T-helper 1 cell treated with Interleukin-12 subunit alpha and Interleukin-12 subunit beta and Interleukin-4 antibody, amounts not matched to agents 30 μg/mL and 1 μg/mL, for 36 hours (primary cell): ENCODE data around the gene PEX14.

ENCODE experiments used
- H3K27ac Mint-ChIP-seq: one replicate; pipeline ENCODE4 v1.8.0; 2021; ENCODE audit warnings: mild to moderate bottlenecking, mixed read lengths
- H3K27me3 Mint-ChIP-seq: one replicate; pipeline ENCODE4 v1.8.0; 2021; ENCODE audit warnings: low read depth, mixed read lengths
- H3K36me3 Mint-ChIP-seq: one replicate; pipeline ENCODE4 v1.8.0; 2021; ENCODE audit warnings: low read depth, mixed read lengths
- H3K4me1 Mint-ChIP-seq: one replicate; pipeline ENCODE4 v1.8.0; 2021; ENCODE audit warnings: low read depth, mixed read lengths
- H3K4me3 Mint-ChIP-seq: one replicate; pipeline ENCODE4 v1.8.0; 2021; ENCODE audit warnings: mild to moderate bottlenecking, moderate library complexity, mixed read lengths
- H3K9me3 Mint-ChIP-seq: one replicate; pipeline ENCODE4 v1.8.0; 2021; ENCODE audit warnings: mixed read lengths

PEX14 gene

DNA sequence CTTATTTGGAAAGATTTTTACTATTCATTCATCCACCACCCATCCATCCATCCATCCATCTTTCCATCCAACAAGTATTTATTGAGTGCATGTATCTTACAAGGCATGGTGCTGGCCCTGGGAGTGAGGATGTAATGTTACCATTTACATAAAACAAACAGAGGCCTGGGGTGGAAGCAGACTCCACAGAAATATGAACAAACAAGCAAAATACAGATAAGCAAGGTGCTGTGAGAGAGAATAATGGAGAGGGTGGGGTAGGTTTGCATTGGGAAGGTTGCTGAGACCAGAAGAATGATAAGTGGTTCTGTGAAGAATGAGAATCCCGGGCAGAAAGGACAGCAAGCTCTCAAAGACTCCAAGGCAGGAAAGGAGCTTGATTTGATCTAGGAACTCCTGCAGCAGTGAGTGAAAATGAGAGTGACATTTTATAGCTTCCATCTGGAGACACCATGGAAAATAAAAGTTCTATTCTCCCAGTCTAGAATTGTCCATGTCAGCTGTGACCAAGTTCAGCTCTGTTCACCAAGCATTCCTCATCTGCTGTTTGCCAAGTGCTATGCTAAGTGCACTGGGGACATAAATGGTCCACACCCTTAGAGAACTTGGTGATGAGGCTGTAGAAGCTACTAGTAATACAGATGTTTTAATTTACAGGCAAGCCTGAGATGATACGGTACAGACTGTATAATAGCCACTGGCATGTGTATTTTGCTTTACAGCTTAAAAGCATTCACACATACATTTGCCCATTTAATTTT is 75.3 kb downstream of the PEX14 start:
- Mint-ChIP-seq H3K4me3 (no peak overlapping the region), H3K27me3 (no peaks in the 10 kb centered on the region), H3K36me3 (no peaks in the 10 kb centered on the region), H3K27ac (no peak overlapping the region), H3K9me3 (no peaks in the 10 kb centered on the region), H3K4me1 (peaks cover 8% of the 10 kb centered on the region)

DNA sequence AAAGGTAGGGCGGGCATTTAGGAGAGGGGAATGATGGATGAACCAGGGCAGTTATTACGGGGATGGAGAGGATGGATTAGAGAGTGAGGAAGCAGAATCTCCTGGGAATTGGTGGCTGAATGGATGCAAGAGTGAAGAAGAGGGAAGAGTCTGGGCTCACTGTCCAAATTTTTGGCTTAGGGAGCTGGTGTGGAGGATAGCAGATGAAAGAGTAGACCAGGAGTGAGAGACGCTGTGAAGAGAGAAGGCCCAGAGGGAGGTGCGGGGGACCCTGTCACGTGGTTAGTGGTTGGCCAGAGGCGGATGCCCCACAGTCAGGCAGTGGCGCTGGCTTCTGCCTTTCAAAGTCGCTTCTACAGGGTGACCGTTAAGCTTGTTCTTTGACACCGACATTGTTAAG is 78.4 kb downstream of the PEX14 start:
- no peak overlapping the region for H3K4me3 Mint-ChIP-seq

DNA sequence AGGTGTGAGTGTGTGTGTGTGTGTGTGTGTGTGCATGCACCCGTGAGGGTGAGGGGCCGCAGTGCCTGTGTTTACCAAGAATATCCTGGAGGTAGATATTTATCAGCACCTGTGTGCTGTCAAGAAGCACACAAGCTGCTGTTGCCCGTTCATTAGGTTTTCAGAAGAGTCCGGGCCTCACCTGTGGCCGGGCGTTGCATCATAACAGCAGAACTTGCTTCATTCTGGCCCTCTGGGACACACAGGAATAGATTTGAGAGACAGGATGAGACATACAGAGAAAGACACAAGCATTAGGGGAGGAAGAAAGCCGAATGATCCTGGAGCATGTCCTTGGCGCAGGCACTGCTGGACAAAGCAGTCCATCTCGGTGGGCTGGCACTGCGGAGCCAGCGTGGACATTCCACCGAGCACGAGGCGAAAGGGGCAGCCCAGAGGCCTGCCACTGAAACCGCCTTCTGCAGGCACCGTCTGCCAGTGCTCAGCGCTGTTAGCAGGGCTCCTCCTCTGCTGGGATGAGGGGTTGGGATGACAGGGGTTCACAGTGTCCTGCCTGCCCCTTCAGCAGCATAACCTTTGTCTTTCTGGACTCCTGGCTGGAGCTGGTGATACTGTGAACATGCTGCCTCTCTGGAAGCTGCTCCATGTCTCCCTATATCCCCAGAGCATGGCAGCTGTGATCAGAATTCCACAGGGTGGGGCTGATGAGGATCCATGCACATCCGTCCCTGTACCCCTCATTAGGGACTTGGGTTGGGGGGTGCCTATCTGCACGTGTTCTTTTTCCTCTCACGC is 81.1 kb downstream of the PEX14 start:
- no peak overlapping the region for H3K4me3 Mint-ChIP-seq
- H3K27ac Mint-ChIP-seq: no peak overlapping the region
- H3K36me3 Mint-ChIP-seq: no peaks in the 10 kb centered on the region
- no peaks in the 10 kb centered on the region for H3K27me3 Mint-ChIP-seq
- H3K4me1 Mint-ChIP-seq: no peaks in the 10 kb centered on the region
- H3K9me3 Mint-ChIP-seq: no peaks in the 10 kb centered on the region

More for the DNA sequence above, 78.4 kb downstream of the PEX14 start:
- Mint-ChIP-seq H3K27ac (no peak overlapping the region), H3K36me3 (no peaks in the 10 kb centered on the region), H3K27me3 (no peaks in the 10 kb centered on the region), H3K9me3 (no peaks in the 10 kb centered on the region), H3K4me1 (peaks cover 5% of the 10 kb centered on the region)

DNA sequence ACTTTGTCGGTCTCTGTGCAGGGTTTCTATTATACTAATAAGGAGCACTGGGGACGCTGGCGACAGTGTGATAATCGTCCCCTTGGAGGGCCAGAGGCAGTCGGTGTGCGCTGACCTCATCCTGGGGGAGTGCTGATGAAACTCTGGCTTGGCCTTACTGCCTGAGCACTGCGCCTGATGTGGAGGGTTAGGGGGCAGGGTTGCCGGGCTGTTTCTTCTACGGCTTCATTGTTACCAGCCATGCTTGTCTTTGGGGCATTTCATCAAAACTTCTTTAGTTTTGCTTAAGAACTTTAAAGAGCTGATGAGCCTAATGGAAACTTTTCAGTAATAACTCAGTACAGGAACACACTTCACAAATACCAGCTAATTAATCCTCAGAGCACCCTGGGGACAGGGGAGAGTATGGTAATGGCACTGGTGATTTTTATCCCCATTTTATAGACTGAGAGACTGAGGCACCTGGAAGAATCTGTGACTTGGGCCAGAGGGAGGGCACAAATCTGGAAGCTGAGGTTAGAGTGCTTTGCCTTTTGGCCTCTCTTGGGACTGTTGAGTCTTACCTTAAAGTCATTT is 81.8 kb downstream of the PEX14 start:
- Mint-ChIP-seq H3K36me3 (no peaks in the 10 kb centered on the region), H3K4me1 (no peaks in the 10 kb centered on the region), H3K9me3 (no peaks in the 10 kb centered on the region), H3K4me3 (no peak overlapping the region), H3K27me3 (no peaks in the 10 kb centered on the region), H3K27ac (no peak overlapping the region)

DNA sequence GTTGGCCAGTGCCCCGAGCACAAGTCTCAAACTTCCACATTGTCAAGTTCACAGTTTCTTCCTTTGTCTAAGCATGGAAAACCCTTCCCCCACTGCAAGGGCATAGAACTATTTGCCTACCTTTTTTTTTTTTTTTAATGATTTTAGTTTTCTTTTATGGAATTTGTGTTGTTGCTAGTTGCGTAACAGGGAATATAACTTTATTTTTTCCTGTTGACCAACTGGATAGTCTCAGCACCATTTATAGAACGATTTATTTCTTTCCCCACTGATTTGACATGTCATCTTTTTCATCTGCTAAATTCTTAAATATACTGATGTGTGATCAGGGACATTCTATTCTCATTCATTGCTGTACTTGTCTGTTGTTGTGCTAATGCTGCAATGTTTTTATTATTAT is 83.0 kb downstream of the PEX14 start:
- H3K9me3 Mint-ChIP-seq: no peaks in the 10 kb centered on the region
- no peaks in the 10 kb centered on the region for H3K27me3 Mint-ChIP-seq
- no peak overlapping the region for H3K4me3 Mint-ChIP-seq
- H3K4me1 Mint-ChIP-seq: no peaks in the 10 kb centered on the region
- peaks cover 5% of the 10 kb centered on the region for H3K36me3 Mint-ChIP-seq
- no peak overlapping the region for H3K27ac Mint-ChIP-seq

DNA sequence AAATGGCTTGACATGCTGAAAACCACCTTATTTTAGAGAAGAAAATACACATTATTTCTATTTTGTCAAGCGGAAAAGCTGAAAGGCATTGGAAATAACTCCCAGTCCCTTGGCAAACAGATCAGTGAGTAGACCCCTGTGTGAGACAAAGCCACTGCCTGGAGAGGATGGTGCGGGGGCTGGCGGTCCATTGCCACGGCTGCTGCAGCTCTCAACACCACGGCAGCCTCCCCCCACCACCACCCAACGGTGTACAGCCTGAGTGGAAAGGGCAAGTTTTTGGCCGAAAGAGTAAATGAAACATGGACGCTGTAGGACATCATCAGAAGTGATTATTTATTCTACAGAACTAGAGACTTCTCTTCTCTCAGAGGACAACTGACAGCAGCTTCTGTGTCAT is 84.6 kb downstream of the PEX14 start:
- no peak overlapping the region for H3K27ac Mint-ChIP-seq
- H3K27me3 Mint-ChIP-seq: no peaks in the 10 kb centered on the region
- H3K4me1 Mint-ChIP-seq: no peaks in the 10 kb centered on the region
- H3K9me3 Mint-ChIP-seq: peaks cover 7% of the 10 kb centered on the region
- H3K4me3 Mint-ChIP-seq: no peak overlapping the region
- H3K36me3 Mint-ChIP-seq: peaks cover 10% of the 10 kb centered on the region

DNA sequence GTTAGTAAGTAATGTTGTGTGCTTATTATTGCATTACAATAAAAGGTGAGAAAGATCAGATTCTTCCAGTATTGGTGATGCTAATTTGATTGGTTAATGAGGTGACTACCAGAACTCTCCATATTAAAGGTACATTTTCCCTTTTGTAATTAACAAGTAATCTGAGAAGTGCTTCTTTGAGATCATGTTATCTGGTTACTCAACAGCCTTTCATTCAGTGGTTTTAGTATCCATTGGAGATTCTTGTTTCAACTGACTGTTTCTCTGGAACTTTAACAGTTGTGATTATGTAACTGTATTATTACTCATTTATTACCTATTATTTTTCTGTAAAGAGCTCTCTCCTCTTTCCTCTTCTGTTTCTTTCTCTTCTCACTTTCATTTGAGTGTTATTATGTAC is 86.7 kb downstream of the PEX14 start:
- H3K4me1 Mint-ChIP-seq: no peaks in the 10 kb centered on the region
- peaks cover 12% of the 10 kb centered on the region for H3K36me3 Mint-ChIP-seq
- H3K4me3 Mint-ChIP-seq: no peak overlapping the region
- no peak overlapping the region for H3K27ac Mint-ChIP-seq
- H3K9me3 Mint-ChIP-seq: peaks cover 7% of the 10 kb centered on the region
- no peaks in the 10 kb centered on the region for H3K27me3 Mint-ChIP-seq

DNA sequence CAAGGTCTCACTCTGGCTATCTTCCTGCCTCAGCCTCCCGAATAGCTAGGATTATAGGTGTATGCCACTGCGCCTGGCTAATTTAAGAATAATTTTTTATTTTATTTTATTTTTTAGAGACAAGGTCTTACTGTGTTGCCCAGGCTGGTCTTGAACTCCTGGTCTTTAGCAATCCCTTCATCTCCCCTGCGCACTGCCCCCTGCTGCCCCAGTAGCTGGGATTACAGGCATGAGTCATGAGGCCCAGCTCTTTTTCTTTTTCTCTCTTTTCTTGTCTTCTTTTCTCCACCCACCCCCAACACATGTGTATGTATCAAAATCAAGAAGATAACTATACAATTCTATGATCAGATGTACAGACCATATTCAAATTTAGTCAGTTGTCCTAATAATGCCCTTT is 87.2 kb downstream of the PEX14 start:
- Mint-ChIP-seq H3K36me3 (peaks cover 12% of the 10 kb centered on the region), H3K27me3 (no peaks in the 10 kb centered on the region), H3K9me3 (peaks cover 7% of the 10 kb centered on the region), H3K4me1 (no peaks in the 10 kb centered on the region), H3K4me3 (no peak overlapping the region), H3K27ac (no peak overlapping the region)

DNA sequence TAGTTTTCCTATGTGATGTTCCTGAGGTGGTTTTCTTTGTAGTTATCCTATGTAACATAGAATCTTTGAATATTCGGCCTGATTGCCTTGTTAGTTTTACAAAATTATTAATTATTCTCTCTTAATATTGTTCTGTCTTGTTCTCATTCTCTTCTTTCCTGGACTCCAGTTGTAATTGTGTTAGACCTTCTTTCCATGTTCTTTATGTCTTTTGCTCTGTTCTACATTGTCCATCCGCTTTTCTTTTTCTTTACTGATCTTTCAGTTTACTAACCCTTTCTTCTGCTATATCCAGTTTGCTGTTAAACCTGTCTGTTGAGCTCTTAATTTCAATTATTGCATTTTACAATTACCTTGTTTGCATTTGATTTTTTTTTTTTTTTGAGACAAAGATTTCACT is 89.3 kb downstream of the PEX14 start:
- peaks cover 7% of the 10 kb centered on the region for H3K9me3 Mint-ChIP-seq
- H3K27me3 Mint-ChIP-seq: no peaks in the 10 kb centered on the region
- H3K27ac Mint-ChIP-seq: no peak overlapping the region

DNA sequence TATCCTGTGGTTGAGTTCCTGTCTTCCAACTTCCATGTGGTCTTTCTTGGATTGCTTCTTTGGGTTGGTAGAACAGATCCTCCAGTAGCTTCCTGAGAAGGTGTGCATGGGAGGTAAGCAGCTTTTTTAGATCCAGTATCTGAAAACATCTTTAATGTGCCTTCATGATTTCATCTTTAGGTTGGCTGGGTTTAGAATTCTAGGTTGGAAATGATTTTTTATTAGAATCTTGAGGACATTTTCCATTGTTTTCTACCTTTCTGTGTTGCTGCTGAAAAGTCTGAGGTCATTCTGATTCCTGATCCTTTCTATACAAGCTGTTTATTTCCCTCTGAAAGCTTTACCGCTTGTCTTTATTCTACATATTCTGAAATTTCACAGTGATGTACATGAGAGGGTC is 94.8 kb downstream of the PEX14 start:
- Mint-ChIP-seq H3K4me1 (no peaks in the 10 kb centered on the region), H3K4me3 (no peak overlapping the region), H3K36me3 (peaks cover 4% of the 10 kb centered on the region), H3K27ac (no peak overlapping the region), H3K9me3 (no peaks in the 10 kb centered on the region), H3K27me3 (no peaks in the 10 kb centered on the region)

More for the DNA sequence above, 89.3 kb downstream of the PEX14 start:
- Mint-ChIP-seq H3K4me3 (no peak overlapping the region), H3K36me3 (peaks cover 13% of the 10 kb centered on the region), H3K4me1 (no peaks in the 10 kb centered on the region)

DNA sequence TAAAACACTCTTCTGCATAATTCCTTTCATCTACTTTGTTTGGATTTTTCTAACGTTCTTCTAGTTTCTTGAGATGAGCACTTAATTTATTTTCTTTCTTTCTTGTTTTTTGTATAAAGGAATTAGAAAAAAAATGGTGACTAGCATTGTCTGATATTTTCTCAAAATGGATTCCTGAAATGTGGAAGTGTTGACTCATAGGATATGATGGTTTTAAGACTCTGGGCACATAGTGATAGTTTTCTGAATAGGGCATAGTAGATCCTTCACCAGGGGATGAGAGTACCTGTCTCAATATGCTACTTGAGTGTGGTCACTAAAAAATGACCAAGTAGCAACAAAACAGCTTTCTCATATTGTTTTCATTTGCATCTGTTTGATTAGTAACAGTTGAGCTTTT is 100.9 kb downstream of the PEX14 start:
- no peaks in the 10 kb centered on the region for H3K4me1 Mint-ChIP-seq
- no peaks in the 10 kb centered on the region for H3K9me3 Mint-ChIP-seq
- H3K27ac Mint-ChIP-seq: no peak overlapping the region
- no peak overlapping the region for H3K4me3 Mint-ChIP-seq
- no peaks in the 10 kb centered on the region for H3K27me3 Mint-ChIP-seq
- H3K36me3 Mint-ChIP-seq: no peaks in the 10 kb centered on the region

DNA sequence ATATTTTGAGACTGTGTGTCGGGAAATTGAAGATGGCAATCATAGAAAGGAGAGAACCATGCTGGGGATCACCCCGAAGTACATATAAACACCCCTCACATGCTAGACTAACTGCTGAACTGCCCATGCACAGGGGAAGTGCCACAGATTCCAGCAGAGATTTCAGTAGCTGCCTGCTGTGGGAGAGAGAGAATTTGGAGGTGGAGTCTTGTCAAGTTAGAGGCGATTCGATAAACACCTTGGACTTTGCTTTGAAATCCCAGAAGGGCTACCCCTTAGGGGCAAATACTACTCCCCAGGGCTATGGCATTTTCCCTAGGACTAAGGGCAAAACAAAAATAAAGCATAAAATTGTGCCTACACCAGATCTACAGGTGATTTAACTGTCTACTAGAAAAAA is 103.3 kb downstream of the PEX14 start:
- Mint-ChIP-seq H3K27ac (no peak overlapping the region), H3K4me3 (no peak overlapping the region), H3K36me3 (no peaks in the 10 kb centered on the region), H3K27me3 (no peaks in the 10 kb centered on the region), H3K4me1 (no peaks in the 10 kb centered on the region), H3K9me3 (no peaks in the 10 kb centered on the region)

DNA sequence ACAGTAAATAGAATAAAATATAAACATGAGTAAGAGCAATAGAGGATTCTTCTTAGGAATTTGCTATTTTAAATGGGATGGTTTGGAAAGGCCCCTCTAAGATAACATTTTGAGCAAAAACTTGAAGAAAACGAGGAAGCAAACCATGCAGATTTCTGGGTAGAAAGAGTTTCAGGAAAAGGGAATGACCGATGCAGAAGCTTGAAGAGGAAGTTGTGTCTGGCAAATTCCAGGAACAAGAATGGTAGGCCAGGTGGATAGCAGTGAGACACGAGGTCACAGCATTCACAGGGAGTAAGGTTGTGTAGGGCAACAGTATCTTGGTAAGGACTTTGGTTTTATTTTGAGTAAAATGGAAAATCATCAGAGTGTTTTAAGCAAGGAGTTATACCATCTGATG is 108.9 kb downstream of the PEX14 start:
- H3K4me1 Mint-ChIP-seq: peaks cover 4% of the 10 kb centered on the region
- no peaks in the 10 kb centered on the region for H3K27me3 Mint-ChIP-seq
- H3K4me3 Mint-ChIP-seq: no peak overlapping the region
- H3K36me3 Mint-ChIP-seq: no peaks in the 10 kb centered on the region
- H3K27ac Mint-ChIP-seq: no peak overlapping the region
- no peaks in the 10 kb centered on the region for H3K9me3 Mint-ChIP-seq

DNA sequence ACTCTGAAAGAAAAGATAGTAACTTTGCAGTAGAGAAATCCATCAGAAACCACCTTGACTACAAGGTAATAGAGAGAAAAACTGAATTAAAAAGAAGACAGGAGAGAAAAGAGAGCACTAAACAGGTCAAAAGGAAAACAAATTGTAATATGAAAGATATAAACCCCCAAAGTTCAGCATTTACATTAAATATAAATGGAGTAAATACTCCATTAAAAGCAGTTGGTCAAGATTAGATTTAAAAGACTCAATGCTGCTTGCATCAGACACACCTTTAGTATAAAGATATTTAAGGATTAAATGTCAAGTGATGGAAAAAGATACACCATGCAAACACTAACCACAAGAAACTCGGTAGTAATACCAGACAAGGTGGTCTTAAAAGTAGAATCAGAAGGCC is 110.5 kb downstream of the PEX14 start:
- H3K9me3 Mint-ChIP-seq: no peaks in the 10 kb centered on the region
- H3K4me3 Mint-ChIP-seq: no peak overlapping the region
- peaks cover 4% of the 10 kb centered on the region for H3K4me1 Mint-ChIP-seq
- no peaks in the 10 kb centered on the region for H3K36me3 Mint-ChIP-seq
- H3K27ac Mint-ChIP-seq: no peak overlapping the region
- no peaks in the 10 kb centered on the region for H3K27me3 Mint-ChIP-seq

DNA sequence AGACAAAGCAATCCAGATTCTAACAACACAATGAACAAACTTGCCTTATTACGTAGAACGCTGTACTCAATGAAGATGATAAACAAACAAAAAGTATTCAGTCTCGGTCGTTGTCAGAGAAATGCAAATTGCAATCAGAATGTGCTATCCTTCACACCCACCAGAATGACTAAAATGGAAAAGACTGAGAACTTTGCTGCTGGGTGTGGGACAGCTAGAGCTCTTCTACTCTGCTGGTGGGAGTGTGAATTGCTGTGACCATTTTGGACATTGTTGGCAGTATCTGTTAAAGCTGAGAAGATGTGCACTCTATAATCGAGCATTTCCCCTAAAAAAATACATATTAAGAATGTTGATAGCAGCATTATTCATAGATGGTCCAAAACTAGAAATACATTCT is 111.4 kb downstream of the PEX14 start:
- Mint-ChIP-seq H3K9me3 (no peaks in the 10 kb centered on the region), H3K4me1 (peaks cover 4% of the 10 kb centered on the region), H3K36me3 (no peaks in the 10 kb centered on the region), H3K27me3 (no peaks in the 10 kb centered on the region), H3K4me3 (no peak overlapping the region), H3K27ac (no peak overlapping the region)
